Pancreas (tissue), 10 donors: ENCODE results near the gene PLEKHA3. TPM values are rescaled to one million over a fixed set of nuclear protein-coding genes. Genes with fewer than 3 reads are reported as not detected.

Experiments
- ATAC-seq, 4 donors: fragments of 200-7000 bp; cut with Tn5 transposase; one replicate each; pipeline versions ENCODE4 v1.8.0 to v1.9.1; 2020; ENCODE audit warnings: mild to moderate bottlenecking in 4 of 4, moderate library complexity in 4 of 4
- DNase-seq, 6 donors: peaks; one replicate each; pipeline ENCODE4 v3.0.0-alpha.2; 2020
- FAIRE-seq: peaks from 2 replicates; lab custom pipeline; 2012; peaks lifted over from hg19 to GRCh38; lab: Jason Lieb, UNC
- H3K27ac ChIP-seq, 4 donors: fragments of 200-600 bp; sonication (generic); 1 replicate in 3 of 4; 2 replicates in 1 of 4; pipeline versions ENCODE4 v1.5.0 to v1.8.0; 2020
- H3K27me3 ChIP-seq, 4 donors: fragments of 200-600 bp; one replicate each; pipeline ENCODE4 v1.8.0; 2021
- H3K36me3 ChIP-seq, 3 donors: fragments of 200-600 bp; sonication (generic) in 1 of 3; one replicate each; pipeline versions ENCODE4 v1.5.0 to v1.8.0; 2020 to 2021
- H3K4me1 ChIP-seq, 3 donors: fragments of 200-600 bp; one replicate each; pipeline ENCODE4 v1.8.0; 2021
- H3K4me3 ChIP-seq, 4 donors: fragments of 200-600 bp; sonication (generic) in 2 of 4; one replicate each; pipeline versions ENCODE4 v1.5.0 to v1.8.0; 2020 to 2021
- H3K9me3 ChIP-seq, 4 donors: fragments of 200-600 bp; one replicate each; pipeline ENCODE4 v1.8.0; 2021
- CTCF ChIP-seq, 4 donors: fragments of 200-600 bp; sonication (generic) in 3 of 4; IDR thresholded peaks; one replicate each; pipeline versions ENCODE4 v1.5.0 to v1.8.0; 2021; ENCODE audit warnings: antibody characterized with exemption in 4 of 4
- WGBS, 2 donors: extraction: QIAGEN DNeasy Blood & Tissue Kit; methylation state at CpG; one replicate each; pipeline ENCODE4 v1.1.7; 2013; 5-methylcytosine and 5-hydroxymethylcytosine counted together
- intact Hi-C, 3 donors: fragments of 100-400 bp; cut with DNase I; formaldehyde crosslinking; loops; one replicate each; pipeline versions ENCODE4 v1.11.1 to v1.14.2; 2022
- polyA plus RNA-seq, 2 donors: library from polyadenylated mRNA; stranded (reverse); fragments of 200-250 nt; gene quantifications; one replicate each; pipeline ENCODE4 v1.2.3, GENCODE V29; 2013
- total RNA-seq, 6 donors: library from RNA; stranded (reverse); fragmentation: NEBNext Ultra II Directional in 4 of 6; extraction: Animal tissue kit (Norgen Biotek cat#: 25700) in 4 of 6; gene quantifications; one replicate each; pipeline versions ENCODE4 v1.2.1 to v1.2.4, GENCODE V29; 2021 to 2023
- donor health status: healthy with polysubstance abuse.
- donor health status: DM: no; HTN: no; CAD: no; lungs with moderate emphysema.
- donor health status: DM: no; HTN: no; CAD: no.
- donor health status: control.
- donor health status: control.
- donor health status: Bipolar disorder and iron deficiency.
- donor health status: DM: yes; HTN: yes; CAD: no.
- donor health status: DM: no; HTN: no; CAD: no.
- donor health status: DM: no; HTN: no; CAD: no.
- donor health status: DM: yes; HTN: yes; CAD: no.

The PLEKHA3 gene
- total and polyA plus RNA-seq, 8 donors = 1.2 to 18.6 (median 10.8) TPM

DNA sequence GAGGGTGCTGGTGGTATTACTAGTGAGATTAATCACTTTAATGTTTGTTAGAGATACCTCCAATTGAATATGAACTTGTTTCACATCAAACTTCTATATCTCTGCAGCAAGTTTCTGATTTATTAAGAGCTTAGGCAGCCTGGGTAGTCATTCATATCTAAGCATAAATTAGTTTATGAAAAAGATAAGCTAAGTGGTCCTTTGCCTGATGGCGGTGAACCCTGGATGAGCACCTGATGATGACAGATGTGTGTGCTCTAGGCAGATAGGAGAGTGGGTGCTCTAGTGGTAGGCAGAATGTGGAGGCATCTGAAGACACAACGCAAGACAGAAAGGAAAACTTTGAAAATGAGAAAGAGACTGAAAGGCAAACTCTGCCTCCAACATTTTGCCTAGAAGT lies 6.9 kb upstream of the PLEKHA3 start:
- 94 to 100% methylated on average over 2 of the region's 2 CpGs for WGBS, 2 donors
- ATAC-seq = no peak

GRCh38 chr2:178473931-178474330 lies 6.3 kb upstream of the PLEKHA3 start:
- Histone ChIP-seq H3K27me3 (no peaks in the 10 kb centered on the region), H3K36me3 (no peaks in the 10 kb centered on the region), H3K4me1 (peaks cover 0 to 9% (median 0%) of the 10 kb centered on the region in 3 donors), H3K27ac (no peak overlapping the region), H3K4me3 (no peak overlapping the region), H3K9me3 (no peaks in the 10 kb centered on the region)
- DNase-seq (no peak), FAIRE-seq (no peak), ATAC-seq (no peak)
- WGBS, 2 donors = 50 to 64% methylated on average over 4 of the region's 4 CpGs
- TF ChIP-seq CTCF (IDR thresholded peaks at IDR 0.05) = no peak
- intact Hi-C loops = no loop called here

More for the DNA sequence above, 6.9 kb upstream of the PLEKHA3 start:
- H3K36me3 ChIP-seq = no peaks in the 10 kb centered on the region
- no peaks in the 10 kb centered on the region for H3K9me3 ChIP-seq
- peaks cover 0 to 9% (median 0%) of the 10 kb centered on the region in 3 donors for H3K4me1 ChIP-seq
- intact Hi-C loops = no loop called here
- FAIRE-seq = no peak
- no peak for TF ChIP-seq CTCF (IDR thresholded peaks at IDR 0.05)
- no peak overlapping the region for H3K4me3 ChIP-seq
- H3K27me3 ChIP-seq = no peaks in the 10 kb centered on the region
- no peak for DNase-seq
- no peak overlapping the region for H3K27ac ChIP-seq

GRCh38 chr2:178474560-178474959 lies 5.7 kb upstream of the PLEKHA3 start:
- WGBS, 2 donors = 95 to 97% methylated on average over 5 of the region's 5 CpGs
- H3K4me3 ChIP-seq = no peak overlapping the region
- ATAC-seq = no peak
- no peak for DNase-seq
- TF ChIP-seq CTCF (IDR thresholded peaks at IDR 0.05) = no peak
- H3K36me3 ChIP-seq = no peaks in the 10 kb centered on the region
- FAIRE-seq = no peak
- no peaks in the 10 kb centered on the region for H3K27me3 ChIP-seq
- intact Hi-C loops = no loop called here
- H3K4me1 ChIP-seq = peaks cover 0 to 13% (median 0%) of the 10 kb centered on the region in 3 donors
- no peaks in the 10 kb centered on the region for H3K9me3 ChIP-seq
- no peak overlapping the region for H3K27ac ChIP-seq

DNA sequence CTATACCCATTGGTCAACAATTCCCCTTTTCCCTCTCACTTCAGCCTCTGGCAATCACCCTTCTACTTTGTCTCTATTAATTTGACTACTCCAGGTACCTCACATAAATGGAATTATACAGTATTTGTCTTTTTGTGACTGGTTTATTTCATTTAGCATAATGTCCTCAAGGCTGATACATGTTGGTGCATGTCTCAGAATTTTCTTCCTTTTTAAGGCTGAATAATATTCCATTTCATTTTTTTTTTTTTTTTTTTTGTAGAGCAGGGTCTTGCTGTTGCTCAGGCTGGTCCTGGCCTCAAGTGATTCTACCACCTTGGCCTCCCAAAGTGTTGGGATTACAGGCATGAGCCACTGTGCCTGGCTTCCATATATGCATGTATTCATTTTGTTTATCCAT lies 3.8 kb upstream of the PLEKHA3 start:
- DNase-seq (no peak), FAIRE-seq (no peak), ATAC-seq (no peak)
- no peak overlapping the region for H3K4me3 ChIP-seq
- peaks cover 0 to 20% (median 0%) of the 10 kb centered on the region in 3 donors for H3K4me1 ChIP-seq
- no peak for TF ChIP-seq CTCF (IDR thresholded peaks at IDR 0.05)
- intact Hi-C loops = no loop called here
- H3K27me3 ChIP-seq = no peaks in the 10 kb centered on the region
- no peak overlapping the region for H3K27ac ChIP-seq
- no peaks in the 10 kb centered on the region for H3K9me3 ChIP-seq
- no peaks in the 10 kb centered on the region for H3K36me3 ChIP-seq

DNA sequence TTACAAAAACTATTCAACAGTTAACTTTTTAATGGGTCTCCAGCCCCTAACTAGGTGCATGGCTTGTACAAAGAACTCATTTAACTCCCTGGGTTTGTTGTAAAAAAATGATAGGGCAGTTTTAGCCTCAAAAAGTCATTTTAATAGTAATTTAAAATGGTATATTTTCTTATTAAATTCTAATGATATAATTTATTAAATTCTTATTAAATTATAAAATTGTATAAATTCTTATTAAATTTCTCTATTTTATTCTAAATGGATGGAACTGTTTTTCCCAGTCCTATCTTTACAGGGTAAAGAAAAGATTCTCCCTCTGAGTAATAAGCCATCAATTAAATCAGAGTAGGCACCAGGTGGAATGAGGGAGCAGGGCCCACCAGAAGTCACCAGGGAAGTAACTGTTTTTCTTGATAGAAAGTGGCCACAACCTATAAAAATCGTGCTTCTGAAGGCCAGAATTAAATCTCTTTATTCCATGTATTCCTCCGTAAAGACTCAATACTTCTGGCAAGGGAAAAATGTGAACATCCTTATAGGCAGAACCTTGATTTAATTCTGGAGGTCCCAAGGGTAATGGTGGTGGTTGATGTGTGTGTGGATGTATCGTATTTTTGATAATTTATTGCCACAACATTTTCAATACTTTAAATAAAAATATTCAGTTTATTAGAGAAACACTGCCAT lies 2.7 kb upstream of the PLEKHA3 start:
- DNase-seq = no peak
- FAIRE-seq = peak; percentile 17
- no peaks in the 10 kb centered on the region for H3K36me3 ChIP-seq

More for the DNA sequence above, 2.7 kb upstream of the PLEKHA3 start:
- intact Hi-C loops = no loop called here
- TF ChIP-seq CTCF (IDR thresholded peaks at IDR 0.05) = no peak
- 18 to 20% methylated on average over 3 of the region's 3 CpGs for WGBS, 2 donors
- peak overlapping the region; percentile 87 to 97 (median 95) for H3K27ac ChIP-seq
- peak overlapping the region; percentile 49 to 78 (median 54) for H3K4me3 ChIP-seq
- H3K27me3 ChIP-seq = no peaks in the 10 kb centered on the region
- H3K4me1 ChIP-seq = peaks cover 5 to 30% (median 5%) of the 10 kb centered on the region in 3 donors
- no peak for ATAC-seq
- no peaks in the 10 kb centered on the region for H3K9me3 ChIP-seq
